Activated CD8-positive, alpha-beta memory T cell treated with anti-CD3 and anti-CD28 coated beads, Interleukin-2, amount 50 U/mL, for 48 hours (primary cell): ENCODE results near the gene PCBP3.
"Not testable (repeated sequence)": the region's sequence is repeated elsewhere in the genome, so short reads cannot be mapped to it uniquely, and the experiment has no call there.

Experiments used
- DNase-seq: peaks from one replicate; pipeline ENCODE4 v3.0.0-alpha.2; 2020

Gene PCBP3

DNA sequence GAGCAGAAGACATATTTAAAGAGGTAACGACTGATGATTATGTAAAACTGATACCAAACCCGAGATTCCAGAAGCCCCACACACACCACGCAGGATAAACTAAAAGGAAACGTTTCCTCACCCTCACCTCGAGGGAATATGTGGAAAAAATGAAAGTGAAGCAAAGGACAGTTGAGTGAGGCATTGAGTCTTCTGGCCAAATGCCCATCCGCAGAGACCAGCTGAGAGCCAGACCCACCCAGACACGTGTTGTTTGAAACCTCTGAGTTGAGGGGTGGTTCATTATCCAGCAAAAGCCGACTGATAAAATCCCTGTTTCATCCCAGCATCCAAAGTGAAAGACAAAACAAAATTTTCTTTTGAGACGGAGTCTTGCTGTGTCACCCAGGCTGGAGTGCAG is 29.6 kb upstream of the PCBP3 start:
- DNase-seq, result no peak

DNA sequence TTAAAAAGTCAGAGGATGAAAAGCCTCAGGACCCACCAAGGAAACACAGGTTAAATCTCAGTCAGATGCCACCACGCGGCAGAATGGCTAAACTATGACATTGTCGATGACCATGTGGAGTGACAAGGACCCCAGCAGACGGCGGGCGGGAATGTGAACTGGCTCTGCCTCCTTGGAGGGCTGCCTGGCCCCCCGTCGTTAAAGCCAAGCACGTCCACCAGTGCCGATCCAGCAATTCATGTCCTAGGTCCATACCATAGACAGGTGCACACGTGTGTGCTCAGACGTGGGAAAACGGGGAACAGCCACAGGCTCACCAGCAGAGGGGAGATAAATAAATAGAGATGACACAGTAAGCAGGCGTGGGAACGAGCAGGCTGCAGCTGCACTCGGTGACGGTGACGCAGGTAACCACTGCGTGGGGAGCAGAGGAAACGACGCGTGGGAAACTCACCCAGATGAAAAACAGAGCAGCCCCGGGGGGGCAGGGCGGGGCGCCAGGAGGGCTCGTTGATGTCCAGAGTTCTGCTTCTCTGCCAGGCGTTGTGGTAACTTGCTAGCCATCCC is 28.3 kb upstream of the PCBP3 start:
- peak; percentile 83 for DNase-seq

DNA sequence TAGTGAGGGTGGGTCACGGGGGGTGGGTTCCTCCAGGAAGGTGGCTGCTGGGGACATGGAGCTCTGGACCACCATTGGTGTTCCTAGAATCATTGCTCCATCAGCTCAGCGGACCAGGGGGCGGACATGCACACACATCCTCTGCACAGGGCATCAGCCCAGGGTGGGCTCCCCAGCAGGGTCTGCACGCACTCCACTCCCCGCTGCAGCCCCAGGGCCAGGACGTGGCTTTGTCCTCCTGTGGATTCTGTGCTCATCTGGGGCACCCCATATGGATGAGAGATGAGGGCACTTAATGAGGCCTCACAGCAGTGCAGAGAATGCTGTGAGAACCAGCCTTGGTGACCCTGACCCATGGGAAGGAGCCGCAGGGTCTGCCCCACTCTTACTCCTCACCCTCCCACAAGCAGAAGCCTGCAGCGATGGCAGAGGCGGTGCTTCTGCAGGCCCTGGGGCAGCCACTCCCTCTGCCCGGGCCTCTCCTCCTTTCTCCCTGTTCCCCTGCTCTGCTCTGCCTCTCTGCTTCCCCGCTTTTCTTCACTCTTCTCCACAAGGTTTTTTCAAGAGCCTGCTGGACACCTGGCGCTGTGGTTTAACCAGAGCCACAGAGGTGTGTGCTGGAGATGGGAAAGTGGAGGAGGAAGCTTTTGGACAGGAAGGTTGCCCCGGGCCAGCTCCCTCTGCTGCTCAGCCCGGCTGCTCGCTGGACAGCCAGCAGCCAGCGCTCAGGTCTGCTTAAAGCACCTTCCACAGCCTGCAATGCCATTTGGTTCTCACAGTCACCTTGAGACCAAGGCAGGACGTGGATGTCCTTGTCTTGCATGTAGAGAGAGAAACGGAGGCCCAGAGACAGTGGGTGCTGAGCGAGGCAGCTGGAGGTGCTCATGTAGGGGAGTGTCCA is 26.3 kb upstream of the PCBP3 start:
- DNase-seq, result no peak

DNA sequence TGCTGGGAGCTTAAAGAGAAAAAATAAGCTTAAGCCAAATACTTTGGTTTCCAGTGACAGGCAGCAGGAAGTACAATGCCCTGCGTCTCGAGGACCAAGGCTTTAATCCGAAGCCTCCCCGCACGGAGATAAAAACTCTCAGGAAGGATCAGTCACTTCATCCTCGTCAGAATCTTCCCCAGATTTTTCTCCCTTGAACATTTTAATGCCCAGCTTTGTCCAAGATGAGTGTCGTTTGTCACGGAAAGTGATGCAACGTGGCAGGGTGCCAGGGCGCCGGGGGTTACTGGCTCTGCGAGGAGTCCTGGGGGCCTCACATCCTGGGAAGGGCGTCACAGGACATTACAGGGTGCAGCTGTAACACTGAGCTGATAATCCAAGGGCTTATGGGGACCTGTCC is 25.2 kb upstream of the PCBP3 start:
- no peak for DNase-seq

DNA sequence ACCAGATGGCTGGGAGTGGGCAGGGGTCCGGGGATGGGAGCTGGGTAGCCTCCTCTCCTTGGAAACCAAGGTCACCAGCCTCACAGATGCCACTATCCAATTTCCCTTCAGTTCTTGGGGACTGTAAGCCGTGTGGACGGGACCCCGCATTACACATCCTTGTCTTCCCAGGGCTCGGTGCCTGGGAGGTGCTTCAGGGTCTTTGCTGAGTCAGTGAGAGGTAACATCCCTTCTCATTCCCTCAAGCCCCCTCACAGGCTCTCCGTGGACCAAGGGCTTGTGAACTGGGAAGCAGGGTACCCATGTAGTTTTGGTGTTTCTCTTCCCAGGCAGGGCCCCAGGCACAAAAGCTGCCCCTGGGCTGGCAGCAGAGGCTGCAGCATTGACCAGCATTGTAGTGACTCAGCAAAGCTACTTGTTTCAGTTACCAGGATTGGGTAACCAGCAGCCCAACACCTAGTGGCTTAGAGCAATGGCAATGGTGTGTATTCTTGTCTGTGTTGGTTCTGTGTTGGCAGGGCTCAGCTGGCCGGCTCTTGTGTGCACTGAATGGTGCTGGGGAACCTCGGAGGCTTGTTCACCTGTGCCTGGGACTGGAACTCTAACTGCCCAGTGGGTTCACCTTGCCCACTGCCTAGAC is 24.6 kb upstream of the PCBP3 start:
- no peak for DNase-seq

DNA sequence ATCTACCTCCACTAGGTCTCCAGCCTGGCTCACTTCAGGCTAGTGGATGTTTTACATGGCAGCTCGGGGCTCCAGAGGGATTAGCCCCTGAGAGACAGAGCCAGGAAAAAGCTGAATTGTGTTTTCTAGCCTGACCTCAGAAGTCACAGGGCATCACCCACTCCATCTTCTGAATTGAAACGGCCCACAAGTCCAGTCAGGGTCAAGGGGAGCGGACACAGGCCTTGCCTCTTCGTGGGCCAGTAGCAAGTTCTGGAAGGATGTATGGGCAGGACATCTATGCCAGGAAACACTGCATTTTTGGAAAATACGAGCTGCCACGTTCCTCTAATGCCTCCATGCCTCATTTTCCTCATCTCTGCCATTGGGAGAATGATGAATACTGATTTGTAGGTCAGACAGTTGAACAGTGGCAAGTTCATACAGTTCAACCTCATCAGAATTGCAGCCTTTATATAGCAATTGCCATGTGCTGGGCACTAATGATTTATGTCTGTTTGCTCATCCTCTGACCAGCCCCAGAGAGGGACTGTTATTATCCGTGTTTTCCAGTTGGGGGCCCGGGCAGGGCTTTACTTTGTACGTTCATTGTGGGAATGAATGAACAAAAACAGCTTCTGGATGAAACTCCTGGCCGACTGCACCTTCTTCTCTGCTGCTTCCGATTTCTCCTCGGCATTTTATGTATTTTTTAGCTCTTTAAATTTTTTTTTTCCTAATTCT is 23.2 kb upstream of the PCBP3 start:
- no peak for DNase-seq

DNA sequence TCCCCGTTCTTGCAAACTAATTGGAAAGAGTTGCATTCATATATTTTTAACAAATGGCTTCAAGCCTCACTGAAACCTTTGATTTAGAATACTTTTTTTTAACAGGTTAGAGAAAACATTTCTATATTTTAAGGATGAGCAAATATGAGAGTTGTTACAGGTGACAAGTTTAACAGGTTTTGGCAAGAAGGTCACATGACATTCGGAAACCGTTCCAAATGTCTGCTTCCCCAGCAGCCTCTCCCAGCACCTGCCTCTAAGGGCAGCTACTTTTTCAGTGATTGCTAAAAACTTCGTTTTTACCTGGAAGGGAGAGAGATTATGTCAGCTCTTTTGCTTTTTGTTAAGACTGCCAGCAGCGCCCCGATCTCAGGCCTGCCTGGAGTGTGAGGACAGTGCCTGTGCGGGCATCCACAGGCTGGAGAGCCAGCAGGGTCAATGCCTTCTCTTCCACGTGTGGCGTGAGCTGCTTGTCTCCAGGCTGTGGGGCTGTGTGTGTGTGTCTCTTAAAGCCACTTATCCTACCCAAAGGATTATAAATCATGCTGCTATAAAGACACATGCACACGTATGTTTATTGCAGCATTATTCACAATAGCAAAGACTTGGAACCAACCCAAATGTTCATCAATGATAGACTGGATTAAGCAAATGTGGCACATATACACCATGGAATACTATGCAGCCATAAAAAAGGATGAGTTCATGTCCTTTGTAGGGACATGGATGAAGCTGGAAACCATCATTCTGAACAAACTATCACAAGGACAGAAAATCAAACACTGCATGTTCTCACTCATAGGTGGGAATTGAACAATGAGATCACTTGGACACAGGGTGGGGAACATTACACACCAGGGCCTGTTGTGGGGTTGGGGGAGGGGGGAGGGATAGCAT is 21.8 kb upstream of the PCBP3 start:
- not testable (repeated sequence) for DNase-seq

DNA sequence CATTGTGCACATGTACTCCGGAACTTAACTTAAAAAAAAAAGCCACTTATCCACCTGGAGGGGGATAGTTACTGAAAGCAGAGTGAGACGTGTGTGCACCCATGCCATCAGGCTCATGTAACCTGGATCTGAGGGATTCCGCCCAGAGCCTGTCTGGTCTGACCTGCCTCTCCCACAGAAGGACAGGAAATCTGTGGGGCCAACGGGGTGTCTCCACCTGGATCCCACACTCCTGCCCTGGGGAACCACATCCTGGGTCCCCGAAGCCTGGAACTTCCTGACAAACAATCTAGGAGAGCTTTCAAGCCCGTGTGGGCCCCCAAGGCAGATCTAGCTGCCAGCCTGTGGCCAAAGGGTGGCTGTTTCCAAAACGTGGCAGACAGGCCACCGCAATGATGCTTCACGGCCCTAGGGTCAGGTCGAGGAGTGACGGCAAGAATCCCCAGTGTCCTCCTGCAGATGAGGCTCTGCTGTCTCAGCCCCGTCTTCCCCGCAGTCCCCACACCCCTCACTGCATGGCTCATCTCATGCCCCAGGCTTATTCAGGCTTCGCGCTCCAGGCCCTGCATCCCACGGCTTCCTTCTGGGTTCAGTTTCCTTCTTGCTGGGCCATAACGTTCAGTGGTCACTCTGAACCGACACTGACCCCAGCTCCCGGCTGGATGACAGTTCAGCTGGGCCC is 21.0 kb upstream of the PCBP3 start:
- no peak for DNase-seq

DNA sequence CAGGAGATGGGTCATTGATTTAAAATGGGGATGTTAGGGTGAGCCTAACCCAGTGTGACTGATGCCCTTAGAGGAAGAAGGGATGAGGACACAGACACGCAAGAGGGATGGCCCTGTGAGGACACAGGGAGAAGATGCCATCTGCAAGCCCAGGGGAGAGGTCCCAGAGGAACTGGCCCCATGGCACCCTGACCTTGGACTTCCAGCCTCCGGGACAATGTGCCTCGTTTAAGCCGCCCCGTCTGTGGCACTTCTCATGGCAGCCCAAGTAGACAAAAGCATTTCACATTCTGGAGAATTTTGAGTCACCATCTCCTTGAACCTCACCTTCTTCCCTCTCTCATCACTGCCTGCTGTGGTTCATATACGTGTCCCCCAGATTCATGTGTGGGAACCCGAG is 20.1 kb upstream of the PCBP3 start:
- DNase-seq, result no peak

DNA sequence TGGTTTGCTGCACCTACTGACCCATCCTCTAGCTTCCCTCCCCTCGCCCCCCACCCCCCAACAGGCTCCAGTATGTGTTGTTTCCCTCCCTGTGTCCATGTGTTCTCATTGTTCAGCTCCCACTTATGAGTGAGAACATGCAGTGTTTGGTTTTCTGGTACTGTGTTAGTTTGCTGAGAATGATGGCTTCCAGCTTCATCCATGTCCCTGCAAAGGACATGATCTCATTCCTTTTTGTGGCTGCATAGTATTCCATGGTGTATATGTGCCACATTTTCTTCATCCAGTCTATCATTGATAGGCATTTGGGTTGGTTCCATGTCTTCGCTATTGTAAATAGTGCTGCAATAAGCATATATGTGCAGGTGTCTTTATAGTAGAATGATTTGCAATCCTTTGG is 17.4 kb upstream of the PCBP3 start:
- DNase-seq, result not testable (repeated sequence)

DNA sequence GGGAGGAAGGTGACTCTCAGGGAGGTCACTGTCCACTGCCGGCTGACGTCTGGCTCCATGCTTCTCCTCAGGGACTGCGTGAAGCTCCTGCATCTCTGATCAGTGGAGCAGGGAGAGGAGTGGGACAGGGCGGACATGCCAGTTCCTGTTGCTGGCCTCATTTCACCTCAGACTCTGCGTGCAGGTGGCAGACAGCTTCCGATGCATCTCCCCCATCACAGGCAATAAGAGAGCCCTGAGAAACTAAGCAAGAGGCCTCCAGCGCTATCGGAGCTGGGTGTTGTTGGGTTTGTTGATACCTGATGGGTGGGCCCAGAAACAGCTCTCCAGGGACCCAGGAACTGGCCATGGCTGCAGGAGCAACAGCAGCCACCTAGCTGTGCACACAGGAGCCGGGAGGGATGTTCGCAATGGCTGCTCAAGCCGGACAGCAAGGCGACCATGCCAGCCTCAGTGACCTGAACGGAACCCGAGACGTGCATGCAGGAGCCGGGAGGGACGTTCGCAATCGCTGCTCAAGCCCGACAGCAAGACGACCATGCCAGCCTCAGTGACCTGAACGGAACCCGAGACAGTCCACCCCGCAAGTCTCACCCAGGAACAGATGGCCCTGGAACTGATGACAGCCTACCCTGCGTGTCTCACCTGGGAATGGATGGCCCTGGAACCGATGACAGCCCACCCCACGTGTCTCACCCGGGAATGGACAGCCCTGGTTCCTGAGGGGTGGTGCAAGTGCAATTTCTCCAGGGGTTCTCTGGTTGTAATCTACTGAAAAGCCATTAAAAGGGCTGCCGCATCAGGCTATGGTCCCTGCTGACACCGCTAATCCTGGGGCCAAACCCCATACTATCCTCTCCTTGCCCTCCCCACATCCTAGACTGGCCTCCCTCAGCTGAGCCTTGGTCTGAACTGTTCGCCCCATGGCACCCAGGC is 14.2 kb upstream of the PCBP3 start:
- DNase-seq, result no peak

DNA sequence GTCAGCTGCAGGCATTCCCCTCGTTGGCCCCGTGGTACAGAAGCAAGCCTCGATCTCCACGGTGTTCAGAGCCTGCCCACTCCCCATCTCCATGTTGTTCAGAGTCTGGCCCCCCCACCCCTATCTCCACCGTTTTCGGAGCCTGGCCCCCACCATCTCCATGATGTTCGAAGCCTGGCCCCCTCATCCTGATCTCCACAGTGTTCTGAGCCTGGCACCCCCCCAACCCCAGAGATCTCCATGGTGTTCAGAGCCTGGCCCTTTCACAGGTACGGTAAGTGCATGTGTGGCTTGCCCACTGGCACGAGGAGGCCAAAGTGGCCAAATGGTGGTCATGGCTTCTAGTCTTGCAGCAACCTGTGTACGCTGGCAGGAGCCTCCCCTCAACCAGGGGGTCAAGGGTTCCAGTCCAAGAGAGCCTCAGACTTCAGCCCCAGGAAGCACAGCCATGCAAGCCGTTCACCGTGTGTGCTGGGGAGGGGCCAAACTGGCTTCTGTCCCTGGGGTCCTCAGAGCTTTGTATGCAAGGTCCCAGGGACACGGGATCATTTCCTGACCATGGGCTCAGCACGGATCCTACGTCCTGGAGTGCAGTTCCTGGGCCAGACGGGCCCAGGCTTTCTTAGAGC is 13.3 kb upstream of the PCBP3 start:
- no peak for DNase-seq

DNA sequence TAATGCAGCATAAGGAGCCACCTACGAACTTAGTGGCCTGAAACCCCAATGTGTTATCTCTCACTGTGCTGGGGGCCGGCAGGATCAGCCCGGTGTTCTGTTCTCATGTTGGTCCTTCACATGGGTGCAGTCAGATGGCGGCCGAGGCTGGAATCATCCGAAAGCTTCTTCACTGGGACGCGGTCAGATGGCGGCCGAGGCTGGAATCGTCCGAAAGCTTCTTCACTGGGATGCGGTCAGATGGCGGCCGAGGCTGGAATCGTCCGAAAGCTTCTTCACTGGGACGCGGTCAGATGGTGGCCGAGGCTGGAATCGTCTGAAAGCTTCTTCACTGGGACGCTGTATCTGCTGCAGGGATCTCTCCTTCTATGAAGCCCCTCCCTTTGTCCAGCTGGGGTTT is 12.6 kb upstream of the PCBP3 start:
- DNase-seq, result no peak

DNA sequence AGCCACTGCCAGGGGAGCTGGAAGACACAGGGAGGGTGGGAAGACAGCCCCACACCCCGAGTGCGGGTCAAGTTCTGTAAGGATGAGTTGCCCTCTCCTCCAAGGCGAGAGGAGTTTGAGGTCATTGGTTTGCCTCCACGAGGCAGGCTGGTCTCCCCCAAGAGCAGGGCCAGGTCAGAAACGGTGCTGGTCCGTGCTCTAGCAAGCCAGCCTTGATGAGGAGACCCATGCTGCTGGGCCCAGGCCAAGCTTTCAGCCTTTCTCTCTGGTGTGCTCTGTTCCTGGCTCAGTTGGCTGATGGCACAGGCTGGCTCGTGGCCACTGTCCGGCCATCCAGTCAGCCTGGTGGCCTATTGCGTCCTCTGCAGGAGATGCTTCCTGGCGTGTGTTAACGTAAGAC is 12.0 kb upstream of the PCBP3 start:
- DNase-seq, result no peak

DNA sequence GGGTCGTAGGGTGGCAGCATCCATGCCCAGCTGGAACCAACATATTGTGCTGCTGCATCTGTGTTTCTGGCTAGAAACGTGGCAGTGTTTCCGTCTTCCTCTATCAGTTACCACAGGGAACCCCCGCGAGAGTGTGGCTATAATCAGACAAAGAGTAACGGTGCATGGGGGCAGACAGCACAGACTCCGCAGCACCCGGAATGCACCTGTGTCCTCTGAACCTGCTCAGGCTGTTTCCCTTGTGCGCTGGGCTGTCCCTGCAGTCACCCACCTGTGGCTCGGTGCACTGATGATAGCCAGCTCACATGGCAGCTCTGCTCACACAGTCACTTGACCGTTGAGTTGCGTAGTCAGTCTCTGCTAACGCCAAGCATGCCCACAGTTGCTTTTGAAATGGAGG is 11.4 kb upstream of the PCBP3 start:
- DNase-seq, result no peak

DNA sequence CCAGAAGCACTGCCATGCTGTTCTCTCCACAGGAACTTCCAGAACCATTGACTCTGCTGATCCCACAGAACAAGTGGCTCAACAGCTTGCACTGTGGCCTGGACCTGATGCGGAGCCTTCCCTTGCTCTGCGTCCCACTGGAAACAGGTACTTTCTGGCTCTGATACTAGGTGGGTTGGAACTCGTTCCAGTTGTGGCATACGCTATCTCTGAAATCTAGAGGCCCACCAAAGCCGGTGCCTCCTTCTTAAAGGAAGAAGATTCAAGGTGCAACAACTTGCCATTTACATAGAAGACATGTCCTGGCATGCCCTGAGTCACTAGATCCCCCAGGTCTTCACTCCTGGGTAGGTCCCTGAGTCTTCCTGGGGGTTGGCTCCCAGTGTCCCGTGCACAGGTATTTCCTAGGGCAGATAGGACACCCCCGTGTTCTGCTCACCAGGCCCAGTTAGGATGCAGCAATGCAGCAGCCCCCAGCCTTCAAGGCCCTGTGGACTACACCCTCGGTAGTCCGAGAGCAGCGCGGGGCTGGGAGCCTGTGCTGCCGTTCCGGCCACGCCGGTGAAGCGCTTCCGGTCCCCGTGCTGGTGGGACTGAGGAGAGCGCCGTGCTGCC is 10.8 kb upstream of the PCBP3 start:
- no peak for DNase-seq

DNA sequence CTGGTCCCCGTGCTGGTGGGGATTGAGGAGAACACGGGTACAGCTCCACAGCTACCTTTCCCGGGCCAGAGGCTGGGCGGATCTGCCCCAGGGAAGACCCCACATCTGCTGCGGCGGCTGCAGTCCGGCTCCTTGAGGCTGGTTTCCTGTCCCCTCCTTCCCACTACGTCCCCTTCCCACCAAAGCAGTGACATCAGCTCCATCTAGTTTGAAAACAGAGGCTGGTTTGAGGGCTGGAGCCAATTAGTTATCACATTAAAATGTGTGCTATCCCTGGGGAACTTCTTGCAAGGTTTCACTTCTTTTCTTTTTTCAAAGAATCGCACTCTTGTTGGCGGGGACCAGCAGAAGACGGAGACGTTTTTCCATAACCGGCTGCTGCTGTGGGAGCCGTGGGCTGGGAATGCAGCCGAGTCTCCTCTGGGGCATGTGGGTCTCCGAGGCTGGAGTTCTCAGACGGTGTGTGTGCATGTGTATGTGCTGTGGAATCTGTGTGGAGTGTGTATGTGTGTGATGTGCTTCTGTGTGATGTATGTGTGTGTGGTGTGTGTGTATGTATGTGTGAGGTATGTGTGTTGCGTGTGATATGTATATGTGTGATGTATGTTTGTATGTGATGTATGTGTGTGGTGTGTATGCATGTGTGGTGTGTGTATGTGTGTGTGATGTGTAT is 8.9 kb upstream of the PCBP3 start:
- no peak for DNase-seq

DNA sequence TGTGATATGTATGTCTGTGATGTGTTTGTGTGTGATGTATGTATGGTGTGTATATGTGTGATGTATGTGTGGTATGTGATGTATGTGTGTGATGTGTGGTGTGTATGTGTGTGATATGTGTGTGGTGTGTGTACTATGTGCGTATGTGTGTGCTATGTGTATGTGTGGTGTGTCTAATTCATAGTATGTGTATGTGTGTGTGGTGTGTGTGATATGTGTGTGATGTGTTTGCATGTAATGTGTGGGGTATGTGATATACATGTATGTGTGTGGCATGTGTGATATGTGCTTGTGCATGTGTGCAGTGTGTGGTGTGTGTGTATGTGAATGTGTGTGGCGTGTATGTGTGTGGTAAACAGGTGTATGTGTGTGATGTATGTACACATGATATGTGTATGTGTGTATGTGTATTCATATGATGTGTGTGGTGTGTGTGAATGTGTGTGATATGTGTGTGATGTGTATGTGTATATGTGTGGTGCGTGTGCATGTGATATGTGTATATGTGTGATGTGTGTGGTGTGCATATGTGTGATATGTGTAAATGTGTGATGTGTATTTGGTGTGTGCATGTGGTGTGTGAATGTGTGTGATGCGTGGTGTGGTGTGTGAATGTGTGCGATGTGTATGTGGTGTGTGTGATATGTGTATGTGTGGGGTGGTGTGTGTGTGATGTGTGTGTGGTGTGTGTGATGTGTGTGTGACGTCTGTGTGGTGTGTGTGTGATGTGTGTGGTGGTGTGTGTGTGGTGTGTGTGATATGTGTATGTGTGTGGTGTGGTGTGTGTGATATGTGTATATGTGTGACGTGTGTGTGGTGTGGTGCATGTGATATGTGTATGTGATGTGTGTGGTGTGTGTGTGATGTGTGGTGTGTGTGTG is 8.0 kb upstream of the PCBP3 start:
- DNase-seq, result no peak
